Caco-2 (cell line): Measurements from ENCODE around the gene ADK. TPM values are rescaled to one million over a fixed set of nuclear protein-coding genes. Genes with fewer than 3 reads are reported as not detected.

Experiments
- BruUV-seq: library from RNA; stranded (reverse); fragments of 400-500 nt; replicated peaks from 2 replicates; lab custom pipeline; 2021; lab: Mats Ljungman, UMichigan
- CTCF ChIA-PET: fragments of 300-600 bp; sonication (Branson Sonifier 250); formaldehyde crosslinking; loops from one replicate; lab custom pipeline; 2022; ENCODE audit warnings: antibody characterized with exemption; lab: Charles Lee
- POLR2A ChIA-PET: fragments of 300-600 bp; sonication (Branson Sonifier 250); formaldehyde crosslinking; loops from one replicate; lab custom pipeline; 2022; ENCODE audit warnings: antibody characterized with exemption; lab: Charles Lee
- DNase-seq, 2 experiments: peaks; one replicate each; pipeline versions ENCODE4 v3.0.0 to v3.0.0-alpha.2; 2020 to 2022
- H3K27me3 ChIP-seq: replicated peaks from 2 replicates; pipeline ENCODE4 v1.6.0; 2011; ENCODE audit warnings: low read length; ENCODE audit not compliant: control insufficient read depth, insufficient read depth
- H3K36me3 ChIP-seq: 2 replicates; pipeline ENCODE4 v1.5.1; 2011; ENCODE audit warnings: low read length; ENCODE audit not compliant: control insufficient read depth, insufficient read depth
- H3K4me1 ChIP-seq: fragments of 250-450 bp; sonication (Bioruptor Pico); 2 replicates; pipeline ENCODE4 v1.5.1; 2020; ENCODE audit warnings: mild to moderate bottlenecking
- H3K4me3 ChIP-seq: 2 replicates; pipeline ENCODE4 v1.5.1; 2011; ENCODE audit warnings: low read depth, mild to moderate bottlenecking, control low read depth, low read length
- H3K9me3 ChIP-seq: fragments of 250-450 bp; sonication (Bioruptor Pico); 2 replicates; pipeline ENCODE4 v1.5.1; 2020; ENCODE audit warnings: mild to moderate bottlenecking, moderate library complexity
- H3K27ac Mint-ChIP-seq: one replicate; pipeline ENCODE4 v1.8.0; 2022; ENCODE audit warnings: mixed read lengths; ENCODE audit not compliant: unreplicated experiment
- H3K27me3 Mint-ChIP-seq: one replicate; pipeline ENCODE4 v1.8.0; 2022; ENCODE audit warnings: mixed read lengths; ENCODE audit not compliant: insufficient read depth, unreplicated experiment
- H3K36me3 Mint-ChIP-seq: one replicate; pipeline ENCODE4 v1.8.0; 2022; ENCODE audit warnings: mild to moderate bottlenecking, mixed read lengths; ENCODE audit not compliant: insufficient read depth, unreplicated experiment
- H3K4me1 Mint-ChIP-seq: one replicate; pipeline ENCODE4 v1.8.0; 2022; ENCODE audit warnings: low read depth, mixed read lengths; ENCODE audit not compliant: unreplicated experiment
- H3K4me3 Mint-ChIP-seq: one replicate; pipeline ENCODE4 v1.8.0; 2022; ENCODE audit warnings: mild to moderate bottlenecking, moderate library complexity, mixed read lengths; ENCODE audit not compliant: unreplicated experiment
- H3K9me3 Mint-ChIP-seq: one replicate; pipeline ENCODE4 v1.8.0; 2022; ENCODE audit warnings: mixed read lengths; ENCODE audit not compliant: unreplicated experiment
- intact Hi-C: fragments of 100-400 bp; cut with micrococcal nuclease; formaldehyde crosslinking; loops from one replicate; pipeline ENCODE4 v1.10.0; 2022; ENCODE audit not compliant: unreplicated experiment
- total RNA-seq: library from RNA; stranded (reverse); gene quantifications from 2 replicates; pipeline ENCODE4 v1.2.3, GENCODE V29; 2022
- TF ChIP-seq, protein P1 (sequence below), 2 experiments: fragments of 200-600 bp in 1 of 2; IDR thresholded peaks; 1 replicate in 1 of 2; 2 replicates in 1 of 2; pipeline versions ENCODE4 v1.5.1 to v1.8.0; 2011 to 2022; ENCODE audit warnings: antibody characterized with exemption in 1 of 2, control low read depth in 1 of 2, inconsistent platforms in 1 of 2, low read depth in 1 of 2, low read length in 1 of 2, mild to moderate bottlenecking in 1 of 2, moderate library complexity in 1 of 2; ENCODE audit not compliant: insufficient read depth in 1 of 2, severe bottlenecking in 1 of 2, unreplicated experiment in 1 of 2

Gene ADK
- total RNA-seq, 1 experiment from 2014 or later: 105 TPM

DNA sequence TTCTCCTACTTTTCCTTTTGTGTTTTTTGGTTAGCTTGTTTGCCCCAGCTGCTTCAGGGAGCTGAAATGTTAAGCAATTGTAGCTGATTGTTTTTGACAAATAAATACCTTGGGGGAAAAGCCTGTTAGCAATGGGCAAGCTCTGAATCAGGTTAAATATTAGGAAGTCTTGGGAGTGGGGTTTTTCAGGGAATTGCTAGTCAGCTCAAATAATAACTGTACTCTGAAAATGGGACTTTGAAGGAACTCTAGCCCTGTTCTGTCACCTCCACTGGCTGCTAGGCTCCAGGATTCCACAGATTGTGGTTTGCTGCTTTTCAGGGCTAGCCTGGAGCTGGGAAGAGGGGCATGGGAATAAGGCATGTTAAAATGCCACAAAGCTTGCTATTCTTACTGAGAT is 39.5 kb downstream of the ADK start:
- TSS peak; percentile 23 for BruUV-seq
- peaks cover 15% of the 10 kb centered on the region for H3K4me1 ChIP-seq
- H3K27ac Mint-ChIP-seq: peak overlapping the region; percentile 95
- H3K9me3 ChIP-seq: no peaks in the 10 kb centered on the region
- no peaks in the 10 kb centered on the region for H3K27me3 ChIP-seq
- intact Hi-C loops: loop anchor here (1.0 to 5.0 kb wide), 2 partner anchors 14 to 38 kb away; partner anchors contain the start of genes ADK and AP3M1
- no peak overlapping the region for H3K4me3 ChIP-seq
- no peaks in the 10 kb centered on the region for H3K27me3 Mint-ChIP-seq
- CTCF ChIA-PET: interaction anchor here (1.3 kb wide), 1 partner anchor 23 kb away, joined by 4 read pairs; no protein-coding TSS in a partner anchor
- no peaks in the 10 kb centered on the region; the same call in 1 of the 2 replicates for H3K36me3 ChIP-seq
- H3K9me3 Mint-ChIP-seq: no peaks in the 10 kb centered on the region
- DNase-seq: no peak
- TF ChIP-seq, protein P1, sequence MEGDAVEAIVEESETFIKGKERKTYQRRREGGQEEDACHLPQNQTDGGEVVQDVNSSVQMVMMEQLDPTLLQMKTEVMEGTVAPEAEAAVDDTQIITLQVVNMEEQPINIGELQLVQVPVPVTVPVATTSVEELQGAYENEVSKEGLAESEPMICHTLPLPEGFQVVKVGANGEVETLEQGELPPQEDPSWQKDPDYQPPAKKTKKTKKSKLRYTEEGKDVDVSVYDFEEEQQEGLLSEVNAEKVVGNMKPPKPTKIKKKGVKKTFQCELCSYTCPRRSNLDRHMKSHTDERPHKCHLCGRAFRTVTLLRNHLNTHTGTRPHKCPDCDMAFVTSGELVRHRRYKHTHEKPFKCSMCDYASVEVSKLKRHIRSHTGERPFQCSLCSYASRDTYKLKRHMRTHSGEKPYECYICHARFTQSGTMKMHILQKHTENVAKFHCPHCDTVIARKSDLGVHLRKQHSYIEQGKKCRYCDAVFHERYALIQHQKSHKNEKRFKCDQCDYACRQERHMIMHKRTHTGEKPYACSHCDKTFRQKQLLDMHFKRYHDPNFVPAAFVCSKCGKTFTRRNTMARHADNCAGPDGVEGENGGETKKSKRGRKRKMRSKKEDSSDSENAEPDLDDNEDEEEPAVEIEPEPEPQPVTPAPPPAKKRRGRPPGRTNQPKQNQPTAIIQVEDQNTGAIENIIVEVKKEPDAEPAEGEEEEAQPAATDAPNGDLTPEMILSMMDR (IDR thresholded peaks at IDR 0.05; ENCODE audit: insufficient read depth in 1 of 2, low read depth in 1 of 2, low read length in 1 of 2, severe bottlenecking in 1 of 2, unreplicated experiment in 1 of 2): no peak
- peak overlapping the region; percentile 65 for H3K4me3 Mint-ChIP-seq
- POLR2A ChIA-PET: interaction anchor here (0.6 to 2.4 kb wide), 3 partner anchors 14 to 1022 kb away, joined by 3 to 14 read pairs (median 9); partner anchors contain the start of gene ADK
- peaks cover 43% of the 10 kb centered on the region for H3K4me1 Mint-ChIP-seq
- peaks cover 5% of the 10 kb centered on the region for H3K36me3 Mint-ChIP-seq

DNA sequence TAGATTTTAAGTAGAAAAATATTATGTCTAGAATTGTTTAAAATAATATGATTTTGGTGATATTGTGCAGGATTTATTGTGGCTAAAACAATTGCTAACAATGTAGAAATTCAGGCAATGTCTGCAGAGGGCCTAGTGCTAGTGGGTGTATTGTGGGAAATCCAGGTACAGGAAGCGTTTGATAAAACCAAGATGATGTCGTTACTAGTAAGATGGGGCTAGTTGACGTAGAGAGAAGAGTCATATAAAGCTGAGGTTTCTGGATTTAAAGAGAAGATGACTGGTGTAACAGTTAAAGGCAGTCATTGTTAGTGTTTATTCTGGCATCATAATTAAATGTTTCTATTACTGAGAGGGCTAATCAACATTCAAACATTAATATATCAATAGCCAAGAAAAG is 43.5 kb downstream of the ADK start:
- no peak overlapping the region for H3K27ac Mint-ChIP-seq
- no peak overlapping the region for H3K4me3 Mint-ChIP-seq
- intact Hi-C loops: loop anchor here (5.0 kb wide), 1 partner anchor 42 kb away; the partner anchor contains the start of genes ADK and AP3M1

DNA sequence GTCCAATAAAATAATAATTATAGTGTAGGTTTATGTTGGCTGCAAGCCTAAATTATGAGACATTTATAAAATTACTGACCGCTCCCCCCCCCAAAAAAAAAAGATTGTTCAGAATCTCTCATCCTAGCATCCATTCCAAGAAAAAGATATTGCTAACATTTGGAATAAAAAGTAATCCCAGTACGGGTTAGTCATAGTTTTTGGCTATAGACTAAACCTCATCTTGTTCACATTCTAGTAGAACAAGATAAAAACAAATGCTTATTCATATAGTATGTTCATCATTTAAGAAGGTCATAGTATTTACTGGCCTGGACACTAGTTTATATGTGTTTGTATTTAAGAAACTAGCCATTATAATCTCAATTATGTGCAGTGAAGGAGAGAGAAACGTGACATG is 44.0 kb downstream of the ADK start:
- no peak for DNase-seq
- Histone ChIP-seq H3K4me1 (peaks cover 5% of the 10 kb centered on the region), H3K4me3 (no peak overlapping the region), H3K27me3 (no peaks in the 10 kb centered on the region), H3K36me3 (no peaks in the 10 kb centered on the region), H3K9me3 (no peaks in the 10 kb centered on the region)
- H3K4me3 Mint-ChIP-seq: no peak overlapping the region
- CTCF ChIA-PET: no interaction called here
- peaks cover 11% of the 10 kb centered on the region for H3K4me1 Mint-ChIP-seq
- TF ChIP-seq, protein P1 (IDR thresholded peaks at IDR 0.05; ENCODE audit: insufficient read depth in 1 of 2, low read depth in 1 of 2, low read length in 1 of 2, severe bottlenecking in 1 of 2, unreplicated experiment in 1 of 2): no peak
- intact Hi-C loops: loop anchor here (5.0 kb wide), 1 partner anchor 43 kb away; the partner anchor contains the start of genes ADK and AP3M1
- BruUV-seq: no TSS peak
- POLR2A ChIA-PET: no interaction called here
- H3K9me3 Mint-ChIP-seq: no peaks in the 10 kb centered on the region
- H3K36me3 Mint-ChIP-seq: peaks cover 14% of the 10 kb centered on the region
- no peak overlapping the region for H3K27ac Mint-ChIP-seq
- no peaks in the 10 kb centered on the region for H3K27me3 Mint-ChIP-seq

More for the DNA sequence above, 43.5 kb downstream of the ADK start:
- Histone ChIP-seq H3K4me1 (peaks cover 8% of the 10 kb centered on the region), H3K9me3 (no peaks in the 10 kb centered on the region), H3K36me3 (no peaks in the 10 kb centered on the region), H3K4me3 (no peak overlapping the region), H3K27me3 (no peaks in the 10 kb centered on the region)
- POLR2A ChIA-PET: no interaction called here
- H3K36me3 Mint-ChIP-seq: peaks cover 14% of the 10 kb centered on the region
- CTCF ChIA-PET: no interaction called here
- H3K9me3 Mint-ChIP-seq: no peaks in the 10 kb centered on the region
- no peak for DNase-seq
- no peaks in the 10 kb centered on the region for H3K27me3 Mint-ChIP-seq
- peaks cover 15% of the 10 kb centered on the region for H3K4me1 Mint-ChIP-seq
- BruUV-seq: no TSS peak
- TF ChIP-seq, protein P1 (IDR thresholded peaks at IDR 0.05; ENCODE audit: insufficient read depth in 1 of 2, low read depth in 1 of 2, low read length in 1 of 2, severe bottlenecking in 1 of 2, unreplicated experiment in 1 of 2): no peak
